ENCODE results near the gene SV2C.

DNA sequence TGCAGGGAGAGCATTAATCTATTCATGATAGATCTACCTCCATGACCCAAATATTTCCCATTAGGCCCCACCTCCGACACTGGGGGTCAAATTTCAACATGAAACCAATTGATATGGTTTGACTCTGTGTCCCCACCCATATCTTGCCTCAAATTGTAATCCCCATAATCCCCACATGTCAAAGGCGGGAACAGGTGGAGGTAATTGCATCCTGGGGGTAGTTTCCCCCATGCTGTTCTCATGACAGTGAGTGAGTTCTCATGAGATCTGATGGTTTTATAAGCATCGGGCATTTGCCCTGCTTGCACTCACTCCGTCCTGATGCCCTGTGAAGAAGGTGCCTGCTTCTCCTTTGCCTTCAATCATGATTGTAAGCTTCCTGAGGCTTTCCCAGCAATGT, 153.5 kb downstream of the SV2C start:
- TF ChIP-seq, protein P1, sequence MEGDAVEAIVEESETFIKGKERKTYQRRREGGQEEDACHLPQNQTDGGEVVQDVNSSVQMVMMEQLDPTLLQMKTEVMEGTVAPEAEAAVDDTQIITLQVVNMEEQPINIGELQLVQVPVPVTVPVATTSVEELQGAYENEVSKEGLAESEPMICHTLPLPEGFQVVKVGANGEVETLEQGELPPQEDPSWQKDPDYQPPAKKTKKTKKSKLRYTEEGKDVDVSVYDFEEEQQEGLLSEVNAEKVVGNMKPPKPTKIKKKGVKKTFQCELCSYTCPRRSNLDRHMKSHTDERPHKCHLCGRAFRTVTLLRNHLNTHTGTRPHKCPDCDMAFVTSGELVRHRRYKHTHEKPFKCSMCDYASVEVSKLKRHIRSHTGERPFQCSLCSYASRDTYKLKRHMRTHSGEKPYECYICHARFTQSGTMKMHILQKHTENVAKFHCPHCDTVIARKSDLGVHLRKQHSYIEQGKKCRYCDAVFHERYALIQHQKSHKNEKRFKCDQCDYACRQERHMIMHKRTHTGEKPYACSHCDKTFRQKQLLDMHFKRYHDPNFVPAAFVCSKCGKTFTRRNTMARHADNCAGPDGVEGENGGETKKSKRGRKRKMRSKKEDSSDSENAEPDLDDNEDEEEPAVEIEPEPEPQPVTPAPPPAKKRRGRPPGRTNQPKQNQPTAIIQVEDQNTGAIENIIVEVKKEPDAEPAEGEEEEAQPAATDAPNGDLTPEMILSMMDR (IDR thresholded peaks at IDR 0.05) = no peak
- TF ChIP-seq NR3C1 (CRISPR knock-in tag; conservative IDR thresholded peaks at IDR 0.05; ENCODE audit: low read depth) = no peak
